Ishikawa (cell line): ENCODE data around the gene LCLAT1.

Experiments
- CEBPB ChIP-seq: IDR thresholded peaks from 2 replicates; pipeline ENCODE4 v1.6.1; 2012
- CREB1 ChIP-seq: IDR thresholded peaks from 2 replicates; pipeline ENCODE4 v1.6.1; 2012; ENCODE audit warnings: low read depth
- EP300 ChIP-seq: IDR thresholded peaks from 2 replicates; pipeline ENCODE4 v1.6.1; 2012; ENCODE audit warnings: borderline replicate concordance
- MAX ChIP-seq: IDR thresholded peaks from 2 replicates; pipeline ENCODE4 v1.6.1; 2012
- NFIC ChIP-seq: IDR thresholded peaks from 2 replicates; pipeline ENCODE4 v1.6.1; 2012
- RAD21 ChIP-seq: IDR thresholded peaks from 2 replicates; pipeline ENCODE4 v1.6.1; 2012; ENCODE audit warnings: low read depth
- TAF1 ChIP-seq: IDR thresholded peaks from 2 replicates; pipeline ENCODE4 v1.6.1; 2012; ENCODE audit warnings: low read depth, mild to moderate bottlenecking
- TCF12 ChIP-seq: IDR thresholded peaks from 2 replicates; pipeline ENCODE4 v1.6.1; 2012; ENCODE audit warnings: low read depth
- TEAD4 ChIP-seq: IDR thresholded peaks from 2 replicates; pipeline ENCODE4 v1.6.1; 2012
- YY1 ChIP-seq: IDR thresholded peaks from 2 replicates; pipeline ENCODE4 v1.6.1; 2012; ENCODE audit warnings: low read depth
- ZBTB7A ChIP-seq: IDR thresholded peaks from 2 replicates; pipeline ENCODE4 v1.6.1; 2012; ENCODE audit warnings: low read depth
- TF ChIP-seq, protein P1 (sequence below): IDR thresholded peaks from 2 replicates; pipeline ENCODE4 v1.6.1; 2012; ENCODE audit warnings: low read depth, mild to moderate bottlenecking

DNA sequence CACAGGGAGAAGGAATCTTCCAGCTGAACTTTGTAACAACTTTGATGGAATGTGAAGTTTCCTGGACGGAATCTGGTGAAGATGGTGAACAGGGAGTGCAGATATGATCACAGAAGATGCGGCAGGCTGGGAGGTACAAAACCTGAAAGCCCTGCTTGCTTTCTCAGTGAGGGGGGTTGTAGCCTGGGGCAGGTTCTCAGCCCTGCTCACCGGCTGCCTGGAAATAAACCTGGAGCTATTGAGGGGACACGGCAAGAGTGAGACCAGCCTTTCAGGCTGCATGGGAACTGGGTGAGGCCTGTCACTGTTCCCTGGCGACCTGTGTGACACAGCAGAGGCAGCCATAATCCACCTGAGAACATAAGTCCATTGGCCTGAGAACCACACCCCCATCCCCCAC, 174.8 kb downstream of the LCLAT1 start:
- TF ChIP-seq CREB1 (no peak), YY1 (no peak), TCF12 (no peak), CEBPB (no peak), TAF1 (no peak), EP300 (no peak), RAD21 (no peak), MAX (no peak), NFIC (no peak), ZBTB7A (no peak), TEAD4 (no peak)
- TF ChIP-seq, protein P1, sequence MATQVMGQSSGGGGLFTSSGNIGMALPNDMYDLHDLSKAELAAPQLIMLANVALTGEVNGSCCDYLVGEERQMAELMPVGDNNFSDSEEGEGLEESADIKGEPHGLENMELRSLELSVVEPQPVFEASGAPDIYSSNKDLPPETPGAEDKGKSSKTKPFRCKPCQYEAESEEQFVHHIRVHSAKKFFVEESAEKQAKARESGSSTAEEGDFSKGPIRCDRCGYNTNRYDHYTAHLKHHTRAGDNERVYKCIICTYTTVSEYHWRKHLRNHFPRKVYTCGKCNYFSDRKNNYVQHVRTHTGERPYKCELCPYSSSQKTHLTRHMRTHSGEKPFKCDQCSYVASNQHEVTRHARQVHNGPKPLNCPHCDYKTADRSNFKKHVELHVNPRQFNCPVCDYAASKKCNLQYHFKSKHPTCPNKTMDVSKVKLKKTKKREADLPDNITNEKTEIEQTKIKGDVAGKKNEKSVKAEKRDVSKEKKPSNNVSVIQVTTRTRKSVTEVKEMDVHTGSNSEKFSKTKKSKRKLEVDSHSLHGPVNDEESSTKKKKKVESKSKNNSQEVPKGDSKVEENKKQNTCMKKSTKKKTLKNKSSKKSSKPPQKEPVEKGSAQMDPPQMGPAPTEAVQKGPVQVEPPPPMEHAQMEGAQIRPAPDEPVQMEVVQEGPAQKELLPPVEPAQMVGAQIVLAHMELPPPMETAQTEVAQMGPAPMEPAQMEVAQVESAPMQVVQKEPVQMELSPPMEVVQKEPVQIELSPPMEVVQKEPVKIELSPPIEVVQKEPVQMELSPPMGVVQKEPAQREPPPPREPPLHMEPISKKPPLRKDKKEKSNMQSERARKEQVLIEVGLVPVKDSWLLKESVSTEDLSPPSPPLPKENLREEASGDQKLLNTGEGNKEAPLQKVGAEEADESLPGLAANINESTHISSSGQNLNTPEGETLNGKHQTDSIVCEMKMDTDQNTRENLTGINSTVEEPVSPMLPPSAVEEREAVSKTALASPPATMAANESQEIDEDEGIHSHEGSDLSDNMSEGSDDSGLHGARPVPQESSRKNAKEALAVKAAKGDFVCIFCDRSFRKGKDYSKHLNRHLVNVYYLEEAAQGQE = no peak
